HG02642 (cell line): Measurements from ENCODE around the gene TMED5.

Experiments
- ATAC-seq: cut with Tn5 transposase; IDR thresholded peaks from one replicate; pipeline ENCODE4 v1.9.1; 2021; ENCODE audit warnings: mild to moderate bottlenecking; ENCODE audit not compliant: unreplicated experiment, poor library complexity

The TMED5 gene

GRCh38 chr1:93129507-93130099 lies 50.6 kb downstream of the TMED5 start:
- no peak for ATAC-seq

DNA sequence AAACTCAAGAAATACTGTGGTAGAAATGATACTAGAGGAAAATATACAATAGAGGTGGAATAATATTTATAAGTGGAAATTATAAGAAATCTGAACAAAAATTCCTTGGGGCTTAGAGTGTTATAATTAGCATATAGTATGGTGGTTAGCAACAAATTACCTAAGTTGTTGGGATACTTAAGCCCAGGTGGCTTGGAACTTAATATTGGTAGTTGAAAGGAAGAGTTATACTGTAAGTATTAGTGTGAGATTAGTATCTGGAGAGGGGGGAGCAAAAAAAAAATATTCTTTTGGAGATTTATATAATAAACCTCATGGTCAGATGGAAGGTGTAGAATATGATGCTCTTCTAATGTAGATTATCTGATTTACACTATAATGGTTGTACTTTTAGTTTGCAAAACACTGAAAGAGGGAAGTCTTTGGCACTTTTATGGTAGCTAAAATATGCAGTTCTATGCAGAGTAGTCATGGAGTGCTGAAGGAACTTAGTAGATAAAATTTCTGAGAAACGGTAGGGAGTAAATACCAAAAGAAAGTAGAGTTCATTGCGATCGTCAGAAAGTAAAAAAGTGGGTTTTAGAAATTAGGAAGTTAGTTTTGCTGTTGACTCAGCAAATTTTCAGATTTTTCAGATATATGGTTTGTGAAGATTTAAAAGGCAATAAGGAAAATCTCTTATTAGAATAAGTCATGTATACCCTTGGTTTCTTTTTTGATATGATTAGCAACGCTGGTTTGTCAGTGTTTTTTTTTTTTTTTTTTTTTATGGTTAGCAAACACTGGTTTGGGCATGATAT lies 55.5 kb downstream of the TMED5 start:
- ATAC-seq, result no peak

DNA sequence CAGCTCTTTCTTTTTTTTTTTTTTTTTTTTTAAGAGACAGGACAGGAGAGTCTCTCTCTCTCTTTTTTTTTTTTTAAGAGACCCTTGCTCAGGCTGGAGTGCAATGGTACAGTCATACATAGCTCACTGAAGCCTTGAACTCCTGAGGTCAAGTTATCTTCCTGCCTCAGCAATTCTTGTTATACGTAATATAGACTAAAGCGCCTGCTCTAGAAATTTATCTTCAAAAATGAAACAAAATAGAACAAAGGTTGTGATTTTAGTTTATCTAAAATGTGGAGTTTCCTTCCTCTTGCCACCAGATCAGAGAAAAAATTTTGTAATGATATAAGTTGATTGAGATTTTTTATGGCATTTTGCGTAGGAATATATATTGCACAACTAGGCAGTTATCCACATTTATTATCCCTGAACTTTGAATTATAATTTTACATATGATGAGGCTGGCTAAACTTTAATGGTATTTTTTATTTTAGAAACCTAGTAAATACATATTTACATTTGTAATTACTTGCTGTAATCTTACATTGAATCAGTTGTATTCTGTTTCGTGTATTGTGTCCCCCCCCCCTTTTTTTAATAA lies 56.9 kb downstream of the TMED5 start:
- no peak for ATAC-seq

- ATAC-seq, result no peak
Observed at GRCh38 chr1:93120614-93121013, 59.6 kb downstream of the TMED5 start.

DNA sequence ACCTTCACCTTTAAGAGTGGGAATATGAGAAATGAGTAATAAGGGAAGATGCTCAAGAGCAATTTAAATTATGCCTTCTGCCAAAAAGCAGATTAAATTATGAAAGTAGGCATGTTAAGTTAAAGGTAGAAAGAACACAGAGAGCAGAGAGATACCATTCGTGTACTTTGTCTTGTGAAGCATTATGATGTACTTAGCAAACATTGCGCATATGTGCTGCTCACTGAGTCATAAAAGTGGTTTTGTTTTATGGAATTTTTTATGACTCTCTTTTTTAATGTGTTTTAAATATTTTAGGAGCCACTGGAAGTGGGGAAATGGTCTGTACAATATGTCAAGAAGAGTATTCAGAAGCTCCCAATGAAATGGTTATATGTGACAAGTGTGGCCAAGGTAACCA lies 65.8 kb downstream of the TMED5 start:
- ATAC-seq, result no peak

- ATAC-seq, result no peak
Observed at GRCh38 chr1:93113127-93113526, 67.1 kb downstream of the TMED5 start.

- ATAC-seq, result no peak
Observed at GRCh38 chr1:93111561-93111960, 68.7 kb downstream of the TMED5 start.

DNA sequence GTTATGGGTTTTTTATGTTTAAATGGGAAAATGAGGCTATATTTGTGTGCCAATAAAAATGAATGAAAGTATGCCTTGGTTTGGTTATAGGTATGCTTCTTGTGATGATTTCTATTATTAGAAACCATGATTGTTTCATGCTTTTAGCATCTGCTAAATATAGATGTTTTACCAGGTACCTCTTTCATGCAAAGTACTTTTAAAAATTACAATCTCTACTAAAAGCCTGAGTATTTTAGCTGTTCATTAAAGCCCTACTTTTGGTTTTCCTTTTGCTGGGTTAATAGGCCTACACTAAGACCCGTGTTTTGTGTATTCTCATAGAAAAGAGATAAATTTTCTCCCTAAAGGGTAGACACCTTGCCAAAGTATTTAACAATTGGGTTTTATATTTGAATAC lies 69.1 kb downstream of the TMED5 start:
- peak; percentile 54 for ATAC-seq

DNA sequence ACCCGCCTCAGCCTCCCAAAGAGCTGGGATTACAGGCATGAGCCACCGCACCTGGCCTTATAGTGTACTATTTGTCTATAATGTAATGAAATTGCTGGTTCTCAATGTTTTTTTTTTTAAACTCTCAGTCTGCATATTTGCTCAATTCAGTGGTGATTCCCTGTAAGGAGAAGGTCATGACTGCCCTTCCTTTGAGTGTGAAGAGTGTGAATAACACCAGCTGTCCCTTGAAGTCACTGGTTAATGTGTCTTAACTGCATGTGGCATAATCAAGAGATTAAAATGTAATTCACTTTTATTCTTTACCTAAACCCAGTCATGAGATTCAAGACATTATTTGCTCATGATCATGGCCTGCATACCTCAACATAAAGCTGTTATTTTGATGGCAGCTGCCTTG lies 70.6 kb downstream of the TMED5 start:
- no peak for ATAC-seq

DNA sequence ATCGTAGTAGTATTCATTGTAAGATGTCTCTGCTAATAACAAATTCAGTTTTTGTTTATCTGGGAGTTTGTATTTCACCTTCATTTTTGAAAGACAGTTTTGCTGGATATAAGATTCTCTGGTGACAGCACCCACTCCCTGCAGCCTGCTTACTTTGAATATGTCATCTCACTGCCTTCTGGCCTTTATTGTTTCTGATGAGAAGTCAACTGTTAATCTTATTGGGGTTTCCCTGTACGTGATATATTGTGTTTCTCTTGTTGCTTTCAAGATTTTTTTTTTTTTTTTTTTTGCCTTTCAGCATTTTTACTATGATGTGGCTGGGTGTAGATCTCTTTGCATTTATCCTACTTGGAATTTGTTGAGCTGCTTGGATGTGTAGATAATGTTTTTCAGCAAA lies 71.9 kb downstream of the TMED5 start:
- ATAC-seq, result no peak

DNA sequence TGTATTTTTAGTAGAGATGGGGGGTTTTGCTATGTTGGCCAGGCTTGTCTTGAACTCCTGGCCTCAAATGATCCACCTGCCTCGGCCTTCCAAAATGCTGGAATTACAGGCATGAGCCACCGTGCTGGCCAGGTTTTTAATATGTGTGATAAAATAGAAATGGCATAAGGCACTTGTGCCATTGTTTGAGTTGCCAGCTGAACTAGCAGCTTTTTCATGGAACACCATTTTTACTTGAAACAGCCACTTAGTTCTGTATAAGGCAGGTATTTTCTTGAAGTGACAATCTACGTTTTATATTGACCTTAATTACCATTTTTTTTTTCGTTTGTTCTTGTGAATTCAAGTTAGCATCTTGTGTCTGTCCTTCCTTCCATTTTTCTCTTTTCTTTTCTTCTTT lies 72.8 kb downstream of the TMED5 start:
- ATAC-seq, result no peak

GRCh38 chr1:93106226-93106625 lies 74.0 kb downstream of the TMED5 start:
- ATAC-seq, result no peak

DNA sequence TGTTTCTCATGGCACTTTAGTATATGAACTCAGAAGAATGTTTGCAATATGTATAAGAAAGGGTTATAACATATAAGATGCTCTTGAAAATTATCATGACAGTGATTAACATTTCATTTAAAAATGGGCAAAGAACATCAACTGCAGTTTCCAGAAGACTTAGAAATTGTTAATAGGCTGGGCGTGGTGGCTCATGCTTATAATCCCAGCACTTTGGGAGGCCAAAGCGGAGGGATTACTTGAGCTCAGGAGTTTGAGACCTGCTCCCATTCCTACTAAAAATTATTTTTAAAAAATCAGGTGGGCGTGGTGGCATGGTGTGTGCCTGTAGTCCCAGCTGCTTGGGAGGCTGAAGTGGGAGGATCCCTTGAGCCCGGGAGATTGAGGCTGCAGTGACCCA lies 78.1 kb downstream of the TMED5 start:
- ATAC-seq, result no peak
